A172 (cell line): ENCODE measurements around the gene RAB44. TPM values are rescaled to one million over a fixed set of nuclear protein-coding genes. Genes with fewer than 3 reads are reported as not detected.
"Not testable (repeated sequence)": the region's sequence is repeated elsewhere in the genome, so short reads cannot be mapped to it uniquely, and the experiment has no call there.

ENCODE experiments used
- DNase-seq: peaks from one replicate; pipeline ENCODE4 v3.0.0-alpha.2; 2015; ENCODE audit warnings: low spot score
- total RNA-seq: library from RNA; depleted of rRNA; stranded (reverse); fragments of >200 nt; shearing (Covaris generic); gene quantifications from 2 replicates; pipeline ENCODE4 v1.2.3, GENCODE V29; 2014

Gene RAB44
- total RNA-seq, 1 experiment from 2014 or later, result not detected

- DNase-seq, result no peak
Measured at GRCh38 chr6:36713846-36714245, 16.2 kb downstream of the RAB44 start.

- no peak for DNase-seq
Measured at GRCh38 chr6:36714511-36714910, 16.9 kb downstream of the RAB44 start.

DNA sequence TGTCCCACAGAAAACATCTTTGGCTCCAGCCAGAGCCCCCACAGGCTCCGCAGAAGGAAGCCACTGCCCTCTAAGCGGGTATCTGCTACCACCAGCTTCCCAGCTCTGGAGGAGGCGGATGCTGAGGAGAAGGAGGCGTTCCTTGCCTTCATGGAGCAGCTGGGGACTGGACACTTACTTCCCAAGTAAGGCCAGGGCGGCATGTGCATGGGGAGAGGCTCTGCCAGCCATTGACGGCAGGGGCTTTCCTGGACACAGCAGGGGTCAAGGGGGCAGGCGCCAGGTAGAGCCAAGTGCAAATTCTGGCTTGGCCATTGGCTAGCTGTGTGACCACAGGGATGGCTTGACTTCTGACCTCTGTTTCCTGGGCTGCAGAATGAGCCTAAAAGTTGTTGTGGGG is 17.8 kb downstream of the RAB44 start:
- DNase-seq, result no peak

- no peak for DNase-seq
Measured at GRCh38 chr6:36716476-36717093, 19.0 kb downstream of the RAB44 start.

GRCh38 chr6:36717231-36717825 is 19.7 kb downstream of the RAB44 start:
- DNase-seq, result no peak

DNA sequence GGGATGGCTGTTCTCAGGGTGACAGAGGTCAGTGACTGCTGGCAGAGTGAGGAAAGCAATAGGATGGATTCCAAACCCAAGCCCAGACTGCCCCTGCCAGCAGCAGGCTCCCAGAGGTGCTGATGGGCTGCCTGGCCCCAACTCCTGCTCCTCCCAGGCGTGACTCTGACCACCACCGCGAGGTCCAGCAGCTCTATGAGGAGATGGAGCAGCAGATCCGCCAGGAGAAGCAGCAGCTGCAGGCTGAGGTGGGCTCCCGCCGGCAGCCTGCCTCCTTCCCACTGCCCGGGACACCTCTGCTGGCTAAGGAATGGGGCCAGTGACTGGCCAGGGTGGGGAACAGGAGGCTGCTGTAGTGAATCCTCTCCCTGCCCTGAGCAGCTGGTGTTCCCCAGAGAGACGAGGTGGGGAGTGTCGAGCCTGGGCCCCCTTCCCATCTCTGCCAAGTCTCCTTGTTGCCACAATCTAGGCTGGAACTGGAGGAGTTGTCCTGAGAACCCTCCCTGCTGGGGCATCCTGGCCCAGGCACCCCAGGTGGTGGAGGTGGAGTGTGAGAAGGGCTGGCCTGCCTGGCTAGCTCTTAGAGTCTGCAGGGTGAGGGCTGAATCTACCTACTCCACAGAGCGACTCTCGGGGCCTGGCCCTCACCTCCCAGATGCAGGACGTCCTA is 20.4 kb downstream of the RAB44 start:
- no peak for DNase-seq

GRCh38 chr6:36718560-36718959 is 20.9 kb downstream of the RAB44 start:
- DNase-seq, result no peak

DNA sequence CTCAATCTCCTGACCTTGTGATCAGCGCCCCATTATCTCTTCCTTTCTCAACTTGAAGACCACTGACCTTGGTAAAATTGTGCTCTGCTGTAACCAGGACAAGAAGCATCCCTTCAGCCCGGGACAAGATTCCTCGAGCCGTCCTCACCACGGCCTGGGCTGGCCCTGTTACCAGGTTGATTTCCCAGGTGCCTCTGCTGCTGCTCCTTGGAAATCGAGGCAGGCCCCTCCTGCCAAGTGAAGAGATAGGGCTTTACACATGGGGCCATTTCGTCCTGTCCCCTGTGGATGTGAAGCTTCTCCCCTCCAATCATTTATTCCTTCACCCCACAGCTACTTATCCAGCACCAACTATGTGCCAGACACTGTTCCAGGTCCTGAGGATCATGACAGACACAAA is 21.5 kb downstream of the RAB44 start:
- no peak for DNase-seq

GRCh38 chr6:36720251-36721141 is 22.9 kb downstream of the RAB44 start:
- no peak for DNase-seq

GRCh38 chr6:36721369-36722140 is 23.9 kb downstream of the RAB44 start:
- DNase-seq, result no peak

- DNase-seq, result no peak
Measured at GRCh38 chr6:36722365-36722764, 24.7 kb downstream of the RAB44 start.

GRCh38 chr6:36722879-36723278 is 25.3 kb downstream of the RAB44 start:
- DNase-seq, result no peak

GRCh38 chr6:36723992-36724391 is 26.4 kb downstream of the RAB44 start:
- not testable (repeated sequence) for DNase-seq

DNA sequence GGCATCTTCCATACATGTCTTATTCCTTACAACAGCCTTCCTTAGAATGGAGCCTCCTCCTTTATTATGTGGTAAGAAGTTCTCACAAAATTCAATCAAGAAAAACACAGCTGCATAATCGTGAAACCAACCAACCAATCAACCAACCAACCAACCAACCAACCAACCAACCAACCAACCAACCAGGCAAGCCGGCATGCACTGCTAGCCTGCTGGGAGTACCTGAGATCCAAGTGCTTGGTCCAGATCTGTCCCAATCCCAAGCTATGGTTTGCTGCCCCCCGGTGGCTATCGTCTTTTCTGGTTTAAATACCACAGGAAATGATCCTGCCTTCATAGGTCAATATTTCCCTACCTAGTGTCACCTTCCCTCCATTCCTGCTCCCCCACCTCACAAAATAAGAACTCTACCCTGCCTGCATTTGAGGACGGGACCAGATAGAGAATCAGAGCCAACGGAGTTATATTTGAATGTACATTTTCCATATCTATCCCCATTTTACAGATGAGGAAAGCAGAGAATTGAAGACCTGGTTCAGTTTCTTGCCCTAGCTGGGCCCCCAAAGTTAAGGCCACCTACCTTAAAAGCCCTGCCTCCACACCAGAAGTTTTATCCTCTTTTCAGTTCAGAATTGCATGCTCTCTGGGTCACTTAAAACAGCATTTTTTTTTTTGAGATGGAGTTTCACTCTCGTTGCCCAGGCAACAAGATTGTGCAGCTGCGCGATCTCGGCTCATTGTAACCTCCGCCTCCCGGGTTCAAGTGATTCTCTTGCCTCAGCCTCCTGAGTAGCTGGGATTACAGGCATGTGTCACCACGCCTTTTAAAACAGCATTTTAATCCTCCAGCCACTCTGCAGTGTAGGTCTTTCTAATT is 27.1 kb downstream of the RAB44 start:
- DNase-seq, result peak; percentile 60

DNA sequence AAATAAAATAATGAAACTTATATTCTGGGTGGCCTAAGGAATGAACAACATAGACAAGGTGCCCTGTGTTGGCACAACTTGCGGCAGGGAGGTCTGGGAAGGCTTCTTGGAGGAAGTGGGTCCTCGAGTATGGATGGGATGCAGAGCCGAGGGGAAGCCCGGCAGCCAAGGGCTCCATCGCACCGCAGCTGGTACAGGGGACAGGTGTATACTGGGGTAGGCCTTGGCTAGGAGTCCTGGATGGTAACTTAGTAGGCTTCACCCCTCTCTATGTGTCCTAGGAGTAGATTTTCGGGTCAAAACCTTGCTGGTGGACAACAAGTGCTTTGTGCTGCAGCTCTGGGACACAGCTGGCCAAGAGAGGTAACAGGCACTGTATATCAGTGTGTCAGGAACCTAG is 28.0 kb downstream of the RAB44 start:
- no peak for DNase-seq

- peak; percentile 80 for DNase-seq
Measured at GRCh38 chr6:36727505-36728021, 29.9 kb downstream of the RAB44 start.

GRCh38 chr6:36728289-36729160 is 30.9 kb downstream of the RAB44 start:
- DNase-seq, result no peak

DNA sequence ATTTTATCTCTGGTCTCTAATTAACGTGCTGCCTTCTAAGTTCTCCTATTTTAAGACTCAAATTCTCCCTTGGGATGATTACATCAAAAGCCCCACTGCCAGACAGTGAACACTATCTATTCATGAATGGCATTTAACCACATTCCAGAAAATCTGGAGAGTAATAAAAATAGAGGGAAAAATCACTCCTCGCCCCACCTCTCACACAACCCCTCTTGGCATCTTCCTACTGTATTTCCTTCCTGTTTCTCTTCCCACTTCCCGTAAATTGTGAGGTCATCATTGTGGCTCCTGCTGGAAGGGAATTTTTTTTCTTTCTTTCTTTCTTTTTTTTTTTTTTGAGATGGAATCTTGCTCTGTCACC is 31.5 kb downstream of the RAB44 start:
- DNase-seq, result peak; percentile 56
